Uterus (tissue), 4 donors: ENCODE measurements around the gene HDAC8. TPM values are rescaled to one million over a fixed set of nuclear protein-coding genes. Genes with fewer than 3 reads are reported as not detected.
"Not testable (repeated sequence)": the region's sequence is repeated elsewhere in the genome, so short reads cannot be mapped to it uniquely, and the experiment has no call there.

Experiments
- DNase-seq, 2 donors: peaks; one replicate each; pipeline ENCODE4 v3.0.0-alpha.2; 2019 to 2020
- H3K27ac ChIP-seq, 2 donors: fragments of 200-600 bp; sonication (generic); 1 replicate in 1 of 2; 2 replicates in 1 of 2; pipeline ENCODE4 v1.5.1; 2016 to 2018
- H3K27me3 ChIP-seq, 2 donors: fragments of 200-600 bp; sonication (generic); one replicate each; pipeline ENCODE4 v1.5.1; 2018 to 2019; ENCODE audit warnings: control low read depth in 1 of 2
- H3K36me3 ChIP-seq, 2 donors: fragments of 200-600 bp; sonication (generic); one replicate each; pipeline ENCODE4 v1.5.1; 2019; ENCODE audit warnings: control low read depth in 1 of 2
- H3K4me1 ChIP-seq, 2 donors: fragments of 200-600 bp; sonication (generic); one replicate each; pipeline ENCODE4 v1.5.1; 2018 to 2019; ENCODE audit warnings: control low read depth in 1 of 2
- H3K4me3 ChIP-seq, 2 donors: fragments of 200-600 bp; sonication (generic); 1 replicate in 1 of 2; 2 replicates in 1 of 2; pipeline ENCODE4 v1.5.1; 2018 to 2019; ENCODE audit warnings: mild to moderate bottlenecking in 1 of 2
- H3K9me3 ChIP-seq, 2 donors: fragments of 200-600 bp; sonication (generic); one replicate each; pipeline ENCODE4 v1.5.1; 2019; ENCODE audit warnings: control low read depth in 1 of 2
- CTCF ChIP-seq, 4 experiments: fragments of 200-600 bp in 2 of 4; fragments of 450-650 bp in 2 of 4; sonication (generic) in 2 of 4; IDR thresholded peaks; one replicate each; pipeline ENCODE4 v1.5.1; 2016 to 2019; ENCODE audit warnings: antibody characterized with exemption in 4 of 4, mild to moderate bottlenecking in 2 of 4, moderate library complexity in 1 of 4
- POLR2A ChIP-seq, 2 donors: fragments of 450-650 bp; IDR thresholded peaks; one replicate each; pipeline ENCODE4 v1.6.1; 2016; ENCODE audit warnings: antibody characterized with exemption in 2 of 2, mild to moderate bottlenecking in 1 of 2, moderate library complexity in 1 of 2
- intact Hi-C: fragments of 100-400 bp; cut with DNase I; formaldehyde crosslinking; loops from one replicate; pipeline ENCODE4 v1.15.1; 2023; ENCODE audit warnings: low total_unique reads
- total RNA-seq, 4 donors: library from RNA; depleted of rRNA in 3 of 4; stranded (reverse); fragments of >200 nt in 3 of 4; gene quantifications; one replicate each; pipeline versions ENCODE4 v1.1.0 to v1.2.4, GENCODE V29; 2014 to 2023
- donor health status: DM: yes; HTN: yes; CAD: no.

Gene HDAC8
- total RNA-seq, 4 donors from 2014 or later: 16.2 to 138 (median 43.1) TPM

GRCh38 chrX:72461288-72461687 is 111.4 kb downstream of the HDAC8 start:
- no peak for DNase-seq
- no peaks in the 10 kb centered on the region for H3K4me1 ChIP-seq
- H3K36me3 ChIP-seq: no peaks in the 10 kb centered on the region
- intact Hi-C loops: no loop called here
- no peak overlapping the region for H3K4me3 ChIP-seq
- no peaks in the 10 kb centered on the region for H3K27me3 ChIP-seq
- no peaks in the 10 kb centered on the region for H3K9me3 ChIP-seq
- TF ChIP-seq POLR2A (IDR thresholded peaks at IDR 0.05) (no peak), CTCF (IDR thresholded peaks at IDR 0.05) (no peak)
- H3K27ac ChIP-seq: no peak overlapping the region

- intact Hi-C loops: no loop called here
- TF ChIP-seq POLR2A (IDR thresholded peaks at IDR 0.05) (no peak), CTCF (IDR thresholded peaks at IDR 0.05) (no peak)
- Histone ChIP-seq H3K4me3 (no peak overlapping the region), H3K36me3 (no peaks in the 10 kb centered on the region), H3K27ac (no peak overlapping the region), H3K27me3 (no peaks in the 10 kb centered on the region), H3K9me3 (no peaks in the 10 kb centered on the region), H3K4me1 (no peaks in the 10 kb centered on the region)
- DNase-seq: no peak
Measured at GRCh38 chrX:72460715-72461114, 111.9 kb downstream of the HDAC8 start.

- H3K36me3 ChIP-seq, H3K27me3 ChIP-seq, H3K9me3 ChIP-seq, H3K27ac ChIP-seq, DNase-seq, H3K4me3 ChIP-seq, intact Hi-C loops, H3K4me1 ChIP-seq: not testable (repeated sequence)
Measured at GRCh38 chrX:72449034-72449433, 123.6 kb downstream of the HDAC8 start.

- H3K27ac ChIP-seq, intact Hi-C loops, H3K27me3 ChIP-seq, H3K4me3 ChIP-seq, H3K9me3 ChIP-seq, DNase-seq, H3K36me3 ChIP-seq, H3K4me1 ChIP-seq: not testable (repeated sequence)
Measured at GRCh38 chrX:72440764-72441163, 131.9 kb downstream of the HDAC8 start.

GRCh38 chrX:72436010-72436409 is 136.6 kb downstream of the HDAC8 start:
- no peak for DNase-seq
- Histone ChIP-seq H3K36me3 (no peaks in the 10 kb centered on the region), H3K9me3 (peaks cover 0 to 3% of the 10 kb centered on the region in 2 donors), H3K27ac (no peak overlapping the region), H3K4me1 (no peaks in the 10 kb centered on the region), H3K27me3 (no peaks in the 10 kb centered on the region), H3K4me3 (no peak overlapping the region)
- intact Hi-C loops: no loop called here
- TF ChIP-seq CTCF (IDR thresholded peaks at IDR 0.05): no peak
- no peak for TF ChIP-seq POLR2A (IDR thresholded peaks at IDR 0.05)

DNA sequence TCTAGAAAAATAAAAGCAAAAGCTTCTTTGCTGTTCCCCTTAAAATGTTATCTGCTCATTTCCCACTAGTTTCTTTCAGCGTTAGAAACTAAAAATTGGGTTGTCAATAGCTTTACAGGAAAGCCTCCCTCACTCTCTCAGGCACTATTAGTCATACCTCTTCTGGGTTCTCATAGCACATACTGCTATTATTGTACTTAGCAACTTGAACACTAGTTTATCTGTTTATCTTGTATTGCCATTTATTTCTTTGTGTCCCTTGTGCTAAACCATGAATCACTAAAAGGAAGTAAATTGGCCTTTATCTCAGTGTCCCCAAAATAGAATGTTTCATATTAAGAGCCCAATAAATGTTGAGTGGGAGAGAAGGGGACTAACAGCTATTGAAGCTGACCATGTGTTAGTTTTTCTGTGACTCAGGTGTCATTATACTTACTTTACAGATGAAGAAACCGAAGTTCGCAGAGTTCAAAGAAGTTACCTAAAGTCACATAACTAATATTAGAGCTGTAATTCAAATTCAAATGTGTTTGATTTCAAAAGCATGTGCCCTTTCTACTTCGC is 142.2 kb downstream of the HDAC8 start:
- H3K36me3 ChIP-seq: no peaks in the 10 kb centered on the region
- no peak overlapping the region for H3K27ac ChIP-seq
- intact Hi-C loops: no loop called here
- H3K4me1 ChIP-seq: no peaks in the 10 kb centered on the region
- TF ChIP-seq POLR2A (IDR thresholded peaks at IDR 0.05): no peak
- TF ChIP-seq CTCF (IDR thresholded peaks at IDR 0.05): no peak
- no peak for DNase-seq
- no peaks in the 10 kb centered on the region for H3K27me3 ChIP-seq
- H3K9me3 ChIP-seq: no peaks in the 10 kb centered on the region
- H3K4me3 ChIP-seq: no peak overlapping the region
